NOMO-1 (cell line): ENCODE measurements around the gene CWC27.

ENCODE experiments used
- DNase-seq, 2 experiments: peaks; one replicate each; lab custom pipeline; 2025; ENCODE audit not compliant: unreplicated experiment in 2 of 2; lab: John Stamatoyannopoulos, UW

CWC27 gene

GRCh38 chr5:64768358-64769312 lies at the start of gene CWC27, which contains the start of gene SREK1IP1:
Gene CWC27 (plus strand): TSS chr5:64768930. CDS start chr5:64769147, 217 bp downstream.
Gene SREK1IP1 (minus strand): TSS chr5:64768691. CDS start chr5:64768517, 174 bp downstream.
- peak; percentile 78 to 87 for DNase-seq

GRCh38 chr5:64722588-64722987 lies 46.1 kb upstream of the CWC27 start:
- DNase-seq, result no peak

- no peak for DNase-seq
Measured at GRCh38 chr5:64727150-64727549, 41.6 kb upstream of the CWC27 start.

GRCh38 chr5:64742411-64742810 lies 26.3 kb upstream of the CWC27 start:
- no peak for DNase-seq

GRCh38 chr5:64742821-64743220 lies 25.9 kb upstream of the CWC27 start:
- no peak for DNase-seq

- DNase-seq, result no peak
Measured at GRCh38 chr5:64744914-64745313, 23.8 kb upstream of the CWC27 start.

- DNase-seq, result no peak
Measured at GRCh38 chr5:64746446-64746845, 22.3 kb upstream of the CWC27 start.

GRCh38 chr5:64749385-64749784 lies 19.3 kb upstream of the CWC27 start:
- DNase-seq, result no peak

- DNase-seq, result no peak
Measured at GRCh38 chr5:64754066-64754465, 14.7 kb upstream of the CWC27 start.

- no peak for DNase-seq
Measured at GRCh38 chr5:64758901-64759300, 9.8 kb upstream of the CWC27 start.

- DNase-seq, result no peak
Measured at GRCh38 chr5:64759960-64760660, 8.6 kb upstream of the CWC27 start.

- no peak for DNase-seq
Measured at GRCh38 chr5:64763948-64764503, 4.7 kb upstream of the CWC27 start.

GRCh38 chr5:64765804-64766504 lies 2.8 kb upstream of the CWC27 start:
- DNase-seq, result no peak

- DNase-seq, result peak in 1 of 2 experiments; percentile 39
Measured at GRCh38 chr5:64766941-64767340, 1.8 kb upstream of the CWC27 start.

- no peak for DNase-seq
Measured at GRCh38 chr5:64767959-64768357, 772 bp upstream of the CWC27 start.

- no peak for DNase-seq
Measured at GRCh38 chr5:64769855-64770254, 1.1 kb downstream of the CWC27 start.

GRCh38 chr5:64771736-64772135 lies 3.0 kb downstream of the CWC27 start:
- no peak for DNase-seq

- DNase-seq, result peak; percentile 27 to 75
Measured at GRCh38 chr5:64773533-64773932, 4.8 kb downstream of the CWC27 start.

GRCh38 chr5:64775291-64775690 lies 6.6 kb downstream of the CWC27 start:
- peak; percentile 52 to 84 for DNase-seq

GRCh38 chr5:64784451-64785025 lies 15.8 kb downstream of the CWC27 start:
- peak; percentile 45 to 71 for DNase-seq
